CD4-positive, alpha-beta T cell (primary cell): ENCODE results near the gene NKIRAS2. TPM values are rescaled to one million over a fixed set of nuclear protein-coding genes. Genes with fewer than 3 reads are reported as not detected.

Experiments used
- ATAC-seq: fragments of 200-7000 bp; cut with Tn5 transposase; one replicate; pipeline ENCODE4 v1.10.0; 2022; ENCODE audit warnings: mild to moderate bottlenecking; ENCODE audit not compliant: poor library complexity
- CTCF ChIA-PET: fragments of 350-600 bp; sonication (Branson Sonifier 250); formaldehyde crosslinking; loops from one replicate; lab custom pipeline; 2021; ENCODE audit warnings: antibody characterized with exemption, inconsistent platforms; lab: Charles Lee
- POLR2A ChIA-PET: fragments of 350-600 bp; sonication (Branson Sonifier 250); formaldehyde crosslinking; loops from one replicate; lab custom pipeline; 2021; ENCODE audit warnings: antibody characterized with exemption, inconsistent platforms; lab: Charles Lee
- DNase-seq, 14 experiments: peaks; one replicate each; pipeline ENCODE4 v3.0.0-alpha.2; 2013 to 2020; ENCODE audit warnings: mixed read lengths in 2 of 14
- H3K27ac ChIP-seq, 2 donors: one replicate each; pipeline versions ENCODE4 v1.5.1 to v1.7.0; 2013; ENCODE audit warnings: low read length in 2 of 2, low read depth in 1 of 2, mild to moderate bottlenecking in 1 of 2
- H3K27me3 ChIP-seq, 2 experiments: 1 replicate in 1 of 2; 2 replicates in 1 of 2; pipeline versions ENCODE4 v1.6.1 to v1.7.0; 2013; ENCODE audit warnings: low read length in 2 of 2, control low read depth in 1 of 2, mild to moderate bottlenecking in 1 of 2, moderate library complexity in 1 of 2; ENCODE audit not compliant: insufficient read depth in 2 of 2, control insufficient read depth in 1 of 2
- H3K36me3 ChIP-seq: one replicate; pipeline ENCODE4 v1.6.1; 2013; ENCODE audit warnings: low read length, control low read depth; ENCODE audit not compliant: insufficient read depth
- H3K4me1 ChIP-seq: one replicate; pipeline ENCODE4 v1.6.1; 2013; ENCODE audit warnings: low read length, control low read depth; ENCODE audit not compliant: insufficient read depth
- H3K4me3 ChIP-seq: one replicate; pipeline ENCODE4 v1.5.1; 2013; ENCODE audit warnings: mild to moderate bottlenecking, low read length, moderate library complexity
- H3K9me3 ChIP-seq, 2 experiments: 1 replicate in 1 of 2; 2 replicates in 1 of 2; pipeline versions ENCODE4 v1.6.1 to v1.7.0; 2013; ENCODE audit warnings: low read length in 2 of 2, mild to moderate bottlenecking in 2 of 2, control low read depth in 1 of 2, moderate library complexity in 1 of 2; ENCODE audit not compliant: control insufficient read depth in 1 of 2, insufficient read depth in 1 of 2
- H3K27ac Mint-ChIP-seq: one replicate; pipeline ENCODE4 v1.8.0; 2020; ENCODE audit warnings: mixed read lengths
- H3K27me3 Mint-ChIP-seq: one replicate; pipeline ENCODE4 v1.8.0; 2021; ENCODE audit warnings: mixed read lengths
- H3K36me3 Mint-ChIP-seq: one replicate; pipeline ENCODE4 v1.8.0; 2021; ENCODE audit warnings: low read depth, mixed read lengths
- H3K4me1 Mint-ChIP-seq: one replicate; pipeline ENCODE4 v1.8.0; 2021; ENCODE audit warnings: low read depth, mixed read lengths
- H3K4me3 Mint-ChIP-seq: one replicate; pipeline ENCODE4 v1.8.0; 2020; ENCODE audit warnings: mild to moderate bottlenecking, mixed read lengths
- H3K9me3 Mint-ChIP-seq: one replicate; pipeline ENCODE4 v1.8.0; 2020; ENCODE audit warnings: mixed read lengths
- intact Hi-C, 2 experiments: fragments of 100-400 bp; cut with DNase I in 1 of 2; cut with micrococcal nuclease in 1 of 2; formaldehyde crosslinking; loops; one replicate each; pipeline versions ENCODE4 v1.15.1 to v1.9.0; 2023 to 2025; cut with DNase I, micrococcal nuclease
- total RNA-seq, 174 experiments: library from RNA in 2 of 174; stranded (reverse) in 2 of 174; gene quantifications; one replicate each; pipeline ENCODE4 v1.2.3 and lab custom pipeline; 2021 to 2026
- TF ChIP-seq, protein P1 (sequence below): fragments of 200-600 bp; IDR thresholded peaks from one replicate; pipeline ENCODE4 v1.8.0; 2022; ENCODE audit warnings: antibody characterized with exemption, mild to moderate bottlenecking

The NKIRAS2 gene
- total RNA-seq, 2 experiments from 2014 or later = 12.5 to 12.9 TPM

DNA sequence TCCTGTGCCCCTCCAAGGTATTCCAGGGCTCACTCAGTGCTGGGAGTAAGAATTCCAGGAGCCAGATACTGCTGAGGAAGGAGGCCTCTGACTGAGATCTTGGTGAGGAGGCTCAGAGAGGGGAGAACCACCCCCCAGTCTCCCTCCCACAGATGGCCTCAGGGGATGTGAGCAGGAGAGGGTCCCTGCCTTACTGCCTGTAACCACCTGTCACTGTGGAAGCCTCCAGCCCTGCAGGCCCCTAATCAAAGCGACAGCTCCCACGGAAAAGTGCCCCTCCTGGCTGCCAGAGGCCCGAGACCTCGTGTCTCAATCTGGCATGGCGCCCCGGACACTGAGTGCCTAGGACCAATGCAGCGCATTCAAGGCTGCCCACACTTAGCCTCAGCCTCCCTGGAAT lies 38.2 kb downstream of the NKIRAS2 start:
- no peak overlapping the region for H3K27ac ChIP-seq
- H3K36me3 ChIP-seq = no peaks in the 10 kb centered on the region
- Mint-ChIP-seq H3K27me3 (peaks cover 26% of the 10 kb centered on the region), H3K4me1 (no peaks in the 10 kb centered on the region), H3K27ac (no peak overlapping the region), H3K4me3 (no peak overlapping the region), H3K36me3 (no peaks in the 10 kb centered on the region), H3K9me3 (no peaks in the 10 kb centered on the region)
- DNase-seq (no peak), ATAC-seq (no peak)
- TF ChIP-seq, protein P1, sequence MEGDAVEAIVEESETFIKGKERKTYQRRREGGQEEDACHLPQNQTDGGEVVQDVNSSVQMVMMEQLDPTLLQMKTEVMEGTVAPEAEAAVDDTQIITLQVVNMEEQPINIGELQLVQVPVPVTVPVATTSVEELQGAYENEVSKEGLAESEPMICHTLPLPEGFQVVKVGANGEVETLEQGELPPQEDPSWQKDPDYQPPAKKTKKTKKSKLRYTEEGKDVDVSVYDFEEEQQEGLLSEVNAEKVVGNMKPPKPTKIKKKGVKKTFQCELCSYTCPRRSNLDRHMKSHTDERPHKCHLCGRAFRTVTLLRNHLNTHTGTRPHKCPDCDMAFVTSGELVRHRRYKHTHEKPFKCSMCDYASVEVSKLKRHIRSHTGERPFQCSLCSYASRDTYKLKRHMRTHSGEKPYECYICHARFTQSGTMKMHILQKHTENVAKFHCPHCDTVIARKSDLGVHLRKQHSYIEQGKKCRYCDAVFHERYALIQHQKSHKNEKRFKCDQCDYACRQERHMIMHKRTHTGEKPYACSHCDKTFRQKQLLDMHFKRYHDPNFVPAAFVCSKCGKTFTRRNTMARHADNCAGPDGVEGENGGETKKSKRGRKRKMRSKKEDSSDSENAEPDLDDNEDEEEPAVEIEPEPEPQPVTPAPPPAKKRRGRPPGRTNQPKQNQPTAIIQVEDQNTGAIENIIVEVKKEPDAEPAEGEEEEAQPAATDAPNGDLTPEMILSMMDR = no peak
- peaks cover 7 to 13% of the 10 kb centered on the region in 2 experiments for H3K27me3 ChIP-seq
- intact Hi-C loops = no loop called here
- no peak overlapping the region for H3K4me3 ChIP-seq
- no peaks in the 10 kb centered on the region for H3K4me1 ChIP-seq
- ChIA-PET CTCF (no interaction called here), POLR2A (no interaction called here)
- no peaks in the 10 kb centered on the region for H3K9me3 ChIP-seq

DNA sequence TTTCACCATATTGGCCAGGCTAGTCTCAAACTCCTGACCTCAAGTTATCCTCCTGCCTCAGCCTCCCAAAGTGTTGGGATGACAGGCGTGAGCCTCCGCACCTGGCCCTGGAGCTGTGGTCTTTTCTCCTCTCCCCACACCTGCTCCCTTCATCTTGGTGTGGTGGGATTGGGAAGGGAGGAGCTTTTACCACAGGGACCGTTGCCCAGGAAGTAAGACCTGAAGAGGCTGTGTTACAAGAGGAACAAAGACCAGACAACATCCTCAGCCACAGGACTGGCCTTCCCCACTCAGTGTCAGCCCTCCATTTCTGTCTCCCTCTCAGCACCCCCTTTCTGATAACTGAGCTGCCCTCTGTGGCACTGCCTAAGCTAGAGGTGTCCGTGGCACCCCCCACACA lies 39.9 kb downstream of the NKIRAS2 start:
- TF ChIP-seq, protein P1 = no peak
- H3K4me1 Mint-ChIP-seq = peaks cover 16% of the 10 kb centered on the region
- Histone ChIP-seq H3K27ac (no peak overlapping the region), H3K4me1 (peaks cover 10% of the 10 kb centered on the region), H3K27me3 (peaks cover 0 to 9% of the 10 kb centered on the region in 2 experiments), H3K9me3 (no peaks in the 10 kb centered on the region), H3K4me3 (no peak overlapping the region), H3K36me3 (no peaks in the 10 kb centered on the region)
- H3K36me3 Mint-ChIP-seq = no peaks in the 10 kb centered on the region
- H3K27ac Mint-ChIP-seq = no peak overlapping the region
- ATAC-seq (no peak), DNase-seq (no peak)
- ChIA-PET POLR2A (no interaction called here), CTCF (no interaction called here)
- no peak overlapping the region for H3K4me3 Mint-ChIP-seq
- peaks cover 29% of the 10 kb centered on the region for H3K27me3 Mint-ChIP-seq
- intact Hi-C loops = loop anchor here in 1 of 2 experiments (5.0 kb wide), 1 partner anchor 33 kb away; no protein-coding TSS in a partner anchor
- H3K9me3 Mint-ChIP-seq = no peaks in the 10 kb centered on the region

DNA sequence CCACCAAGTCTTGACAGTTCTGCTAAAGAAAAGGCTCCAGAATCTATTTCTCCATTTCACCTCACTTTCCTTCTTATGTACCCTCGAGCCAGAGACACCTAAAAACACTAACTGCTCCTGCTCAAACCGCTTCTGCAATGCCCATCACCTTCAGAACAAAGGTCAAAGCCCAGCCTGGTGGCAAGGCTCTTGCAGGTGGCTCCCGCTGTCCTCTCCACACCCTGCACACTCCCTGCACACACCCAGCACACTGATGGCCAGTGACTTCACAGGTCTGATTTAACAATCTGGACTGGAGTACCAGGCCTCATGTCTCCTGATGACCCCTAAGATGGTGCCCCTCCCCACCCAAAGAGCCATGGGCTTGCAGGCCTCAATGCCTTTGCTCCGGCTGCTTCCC lies 40.3 kb downstream of the NKIRAS2 start:
- no peaks in the 10 kb centered on the region for H3K9me3 Mint-ChIP-seq
- peaks cover 21% of the 10 kb centered on the region for H3K4me1 Mint-ChIP-seq
- ATAC-seq (no peak), DNase-seq (no peak)
- H3K27ac Mint-ChIP-seq = no peak overlapping the region
- H3K27me3 Mint-ChIP-seq = peaks cover 24% of the 10 kb centered on the region
- Histone ChIP-seq H3K4me1 (peaks cover 10% of the 10 kb centered on the region), H3K27me3 (peaks cover 0 to 9% of the 10 kb centered on the region in 2 experiments), H3K36me3 (no peaks in the 10 kb centered on the region), H3K9me3 (no peaks in the 10 kb centered on the region), H3K27ac (no peak overlapping the region), H3K4me3 (no peak overlapping the region)
- H3K36me3 Mint-ChIP-seq = no peaks in the 10 kb centered on the region
- CTCF ChIA-PET = no interaction called here
- intact Hi-C loops = loop anchor here in 1 of 2 experiments (5.0 kb wide), 1 partner anchor 33 kb away; no protein-coding TSS in a partner anchor
- H3K4me3 Mint-ChIP-seq = no peak overlapping the region
- TF ChIP-seq, protein P1 = no peak
- POLR2A ChIA-PET = no interaction called here
